ENCODE results near the gene HDAC4.

The HDAC4 gene

GRCh38 chr2:239212121-239212928 is 188.5 kb downstream of the HDAC4 start:
- DNase-seq = no peak

- no peak for DNase-seq
Measured at GRCh38 chr2:239211396-239212094, 189.3 kb downstream of the HDAC4 start.

- no peak for DNase-seq
Measured at GRCh38 chr2:239209783-239210182, 191.0 kb downstream of the HDAC4 start.

GRCh38 chr2:239208465-239209180 is 192.2 kb downstream of the HDAC4 start:
- DNase-seq = no peak

GRCh38 chr2:239206851-239207250 is 194.0 kb downstream of the HDAC4 start:
- DNase-seq = no peak

GRCh38 chr2:239206042-239206441 is 194.8 kb downstream of the HDAC4 start:
- no peak for DNase-seq

GRCh38 chr2:239204876-239205468 is 195.8 kb downstream of the HDAC4 start:
- DNase-seq = no peak

GRCh38 chr2:239204136-239204875 is 196.5 kb downstream of the HDAC4 start:
- no peak for DNase-seq

GRCh38 chr2:239203443-239204135 is 197.2 kb downstream of the HDAC4 start:
- DNase-seq = no peak

GRCh38 chr2:239202836-239203235 is 198.0 kb downstream of the HDAC4 start:
- DNase-seq = no peak

- DNase-seq = no peak
Measured at GRCh38 chr2:239202343-239202742, 198.5 kb downstream of the HDAC4 start.

GRCh38 chr2:239201884-239202283 is 198.9 kb downstream of the HDAC4 start:
- DNase-seq = no peak

GRCh38 chr2:239201531-239201876 is 199.3 kb downstream of the HDAC4 start:
- DNase-seq = no peak

- no peak for DNase-seq
Measured at GRCh38 chr2:239200646-239201530, 199.9 kb downstream of the HDAC4 start.

- no peak for DNase-seq
Measured at GRCh38 chr2:239199041-239199768, 201.6 kb downstream of the HDAC4 start.

GRCh38 chr2:239198221-239198620 is 202.6 kb downstream of the HDAC4 start:
- DNase-seq = no peak

- DNase-seq = no peak
Measured at GRCh38 chr2:239197146-239197545, 203.7 kb downstream of the HDAC4 start.

GRCh38 chr2:239196474-239197021 is 204.3 kb downstream of the HDAC4 start:
- no peak for DNase-seq

- DNase-seq = no peak
Measured at GRCh38 chr2:239195992-239196391, 204.8 kb downstream of the HDAC4 start.

- DNase-seq = no peak
Measured at GRCh38 chr2:239195318-239195871, 205.4 kb downstream of the HDAC4 start.
